HepG2 (cell line): Measurements from ENCODE around the gene CD28. TPM values are rescaled to one million over a fixed set of nuclear protein-coding genes. Genes with fewer than 3 reads are reported as not detected.

Experiments
- ATAC-seq: fragments of 200-7000 bp; cut with Tn5 transposase; 3 replicates; pipeline ENCODE4 v1.9.1; 2020; ENCODE audit warnings: mild to moderate bottlenecking, moderate library complexity
- BruUV-seq: library from RNA; stranded (reverse); fragments of 400-500 nt; replicated peaks from 2 replicates; lab custom pipeline; 2021; lab: Mats Ljungman, UMichigan
- CTCF ChIA-PET: fragments of 300-600 bp; formaldehyde crosslinking; extraction: SDS; loops from one replicate; lab custom pipeline; 2021; ENCODE audit warnings: low total read pairs, inconsistent platforms, low intra/inter-chr PET ratio; lab: Yijun Ruan, JAX
- POLR2A ChIA-PET: fragments of 350-600 bp; sonication (Branson Sonifier 250); formaldehyde crosslinking; loops from one replicate; lab custom pipeline; 2020; ENCODE audit warnings: antibody characterized with exemption, inconsistent platforms; lab: Yijun Ruan, JAX
- DNase-seq: peaks from one replicate; pipeline ENCODE4 v3.0.0-alpha.2; 2015; ENCODE audit warnings: low spot score
- FAIRE-seq: peaks from 3 replicates; lab custom pipeline; 2011; peaks lifted over from hg19 to GRCh38; lab: Jason Lieb, UNC
- H2AFZ ChIP-seq: one replicate; pipeline ENCODE4 v1.6.1; 2011; ENCODE audit warnings: low read length, inconsistent platforms
- H3K27ac ChIP-seq: fragments of 300-600 bp; 3 replicates; pipeline ENCODE4 v1.8.0; 2011; ENCODE audit warnings: mixed run types, mild to moderate bottlenecking, mixed read lengths, low read length, inconsistent platforms; ENCODE audit not compliant: insufficient read depth; ENCODE audit errors: extremely low read length
- H3K27me3 ChIP-seq, 2 experiments: fragments of 200-600 bp in 1 of 2; 2 replicates in 1 of 2; 3 replicates in 1 of 2; pipeline versions ENCODE4 v1.6.0 to v1.8.0; 2011; ENCODE audit warnings: low read length in 2 of 2, mild to moderate bottlenecking in 2 of 2, moderate library complexity in 2 of 2, inconsistent platforms in 1 of 2; ENCODE audit not compliant: insufficient read depth in 2 of 2, control insufficient read depth in 1 of 2
- H3K36me3 ChIP-seq, 2 experiments: fragments of 200-600 bp in 1 of 2; replicated peaks in 1 of 2; 2 replicates in 1 of 2; 3 replicates in 1 of 2; pipeline versions ENCODE4 v1.5.1 to v1.8.0; 2011; ENCODE audit warnings: low read length in 2 of 2, inconsistent platforms in 1 of 2; ENCODE audit not compliant: insufficient read depth in 2 of 2, control insufficient read depth in 1 of 2
- H3K4me1 ChIP-seq: 2 replicates; pipeline ENCODE4 v1.5.1; 2012; ENCODE audit warnings: low read length, inconsistent platforms; ENCODE audit not compliant: insufficient read depth
- H3K4me2 ChIP-seq: 2 replicates; pipeline ENCODE4 v1.6.0; 2011; ENCODE audit warnings: low read depth, low read length, inconsistent platforms
- H3K4me3 ChIP-seq, 3 experiments: fragments of 200-600 bp in 1 of 3; sonication (generic), shearing (Covaris generic) in 1 of 3; replicated peaks in 1 of 3; 2 replicates each; pipeline ENCODE4 v1.5.1; 2011 to 2016; ENCODE audit warnings: low read length in 3 of 3, inconsistent platforms in 2 of 3, low read depth in 2 of 3, mild to moderate bottlenecking in 2 of 3, control low read depth in 1 of 3, mixed read lengths in 1 of 3; ENCODE audit not compliant: insufficient read depth in 1 of 3
- H3K79me2 ChIP-seq: one replicate; pipeline ENCODE4 v1.6.1; 2011; ENCODE audit warnings: low read length, inconsistent platforms; ENCODE audit not compliant: insufficient read depth
- H3K9ac ChIP-seq: 2 replicates; pipeline ENCODE4 v1.6.0; 2011; ENCODE audit warnings: mild to moderate bottlenecking, low read depth, low read length, inconsistent platforms; ENCODE audit not compliant: insufficient read depth
- H3K9me3 ChIP-seq: 2 replicates; pipeline ENCODE4 v1.5.1; 2012; ENCODE audit warnings: mild to moderate bottlenecking, low read length
- H4K20me1 ChIP-seq: 2 replicates; pipeline ENCODE4 v1.6.0; 2011; ENCODE audit warnings: inconsistent platforms, mild to moderate bottlenecking, low read length, moderate library complexity; ENCODE audit not compliant: insufficient read depth
- ATF1 ChIP-seq: IDR thresholded peaks from 2 replicates; pipeline ENCODE4 v1.6.1; 2016; ENCODE audit warnings: mild to moderate bottlenecking, control low read depth
- BCL6 ChIP-seq: IDR thresholded peaks from 2 replicates; pipeline ENCODE4 v1.6.1; 2016; ENCODE audit warnings: missing genetic modification reagents, missing compliant biosample characterization
- EP300 ChIP-seq, 3 experiments: sonication (generic) in 1 of 3; formaldehyde crosslinking in 1 of 3; IDR thresholded peaks; 2 replicates each; pipeline versions ENCODE4 v1.5.1 to v1.6.1; 2011 to 2020; ENCODE audit warnings: low read depth in 2 of 3, low read length in 2 of 3, borderline replicate concordance in 1 of 3, improper control_type of control experiment in 1 of 3, mild to moderate bottlenecking in 1 of 3, missing genetic modification reagents in 1 of 3, moderate library complexity in 1 of 3
- GABPB1 ChIP-seq: IDR thresholded peaks from 2 replicates; pipeline ENCODE4 v1.6.1; 2016; ENCODE audit warnings: mild to moderate bottlenecking, missing genetic modification reagents, moderate library complexity, missing compliant biosample characterization
- IKZF1 ChIP-seq: fragments of 450-650 bp; IDR thresholded peaks from 2 replicates; pipeline ENCODE4 v1.7.1; 2016
- JUND ChIP-seq: sonication (generic); formaldehyde crosslinking; IDR thresholded peaks from 2 replicates; pipeline ENCODE4 v1.8.0; 2022; ENCODE audit warnings: mild to moderate bottlenecking, missing genetic modification reagents
- KLF16 ChIP-seq, 2 experiments: sonication (generic) in 1 of 2; formaldehyde crosslinking in 1 of 2; IDR thresholded peaks; 2 replicates each; pipeline versions ENCODE4 v1.6.1 to v1.8.0; 2016 to 2023; ENCODE audit warnings: missing genetic modification reagents in 2 of 2, missing compliant biosample characterization in 1 of 2
- KLF9 ChIP-seq: IDR thresholded peaks from 2 replicates; pipeline ENCODE4 v1.6.1; 2016; ENCODE audit warnings: low read depth
- NFIC ChIP-seq: IDR thresholded peaks from 2 replicates; pipeline ENCODE4 v1.6.1; 2012; ENCODE audit warnings: mild to moderate bottlenecking, low read length, inconsistent platforms
- NR2F6 ChIP-seq, 2 experiments: IDR thresholded peaks; 2 replicates each; pipeline ENCODE4 v1.6.1; 2016; ENCODE audit warnings: antibody characterized with exemption in 1 of 2, mild to moderate bottlenecking in 1 of 2
- SOX5 ChIP-seq: IDR thresholded peaks from 2 replicates; pipeline ENCODE4 v1.6.1; 2016; ENCODE audit warnings: borderline replicate concordance
- SRF ChIP-seq: IDR thresholded peaks from 2 replicates; pipeline ENCODE4 v1.6.1; 2011; ENCODE audit warnings: mild to moderate bottlenecking, low read depth, low read length, moderate library complexity
- ZNF292 ChIP-seq: sonication (generic); formaldehyde crosslinking; IDR thresholded peaks from 2 replicates; pipeline ENCODE4 v1.8.1; 2022; ENCODE audit warnings: mild to moderate bottlenecking, low read depth, missing genetic modification reagents, borderline replicate concordance
- ZNF326 ChIP-seq: sonication (generic); formaldehyde crosslinking; IDR thresholded peaks from 2 replicates; pipeline ENCODE4 v1.4.0; 2020; ENCODE audit warnings: missing genetic modification reagents, borderline replicate concordance
- ZNF530 ChIP-seq: sonication (generic); formaldehyde crosslinking; IDR thresholded peaks from 2 replicates; pipeline ENCODE4 v1.5.0; 2020; ENCODE audit warnings: low read depth, mild to moderate bottlenecking, missing genetic modification reagents
- ZNF652 ChIP-seq: IDR thresholded peaks from 2 replicates; pipeline ENCODE4 v1.6.1; 2016; ENCODE audit warnings: low read depth, borderline replicate concordance
- ZNF660 ChIP-seq: sonication (generic); formaldehyde crosslinking; IDR thresholded peaks from 2 replicates; pipeline ENCODE4 v1.5.1; 2020; ENCODE audit warnings: mild to moderate bottlenecking, low read depth, missing genetic modification reagents, borderline replicate concordance
- in situ Hi-C: cut with HindIII; loops from 2 replicates; pipeline ENCODE4 v1.10.0; 2017; ENCODE audit warnings: low pct_unique_long_range_greater_than_20kb; ENCODE audit not compliant: extremely low pct_ligation_motif_present
- intact Hi-C: fragments of 100-400 bp; cut with micrococcal nuclease; formaldehyde crosslinking; loops from one replicate; pipeline ENCODE4 v1.10.0; 2022; ENCODE audit not compliant: unreplicated experiment
- polyA plus RNA-seq, 8 experiments: library from polyadenylated mRNA; depleted of rRNA in 3 of 8; stranded (reverse) in 7 of 8; unstranded in 1 of 8; fragments of >200 nt; fragmentation: Illumina TruSeq in 4 of 8; extraction: Trizol in 4 of 8; gene quantifications; 2 replicates each; pipeline versions ENCODE4 v1.2.1 to v1.2.3, GENCODE V29; 2011 to 2016; ENCODE audit warnings: low read depth in 4 of 8, missing spikeins in 1 of 8, mixed read lengths in 1 of 8; ENCODE audit not compliant: insufficient read depth in 1 of 8
- total RNA-seq, 5 experiments: library from RNA; depleted of rRNA; stranded (reverse); fragments of >200 nt; fragmentation: Illumina TruSeq; extraction: Trizol; gene quantifications; 2 replicates each; pipeline ENCODE4 v1.2.3, GENCODE V29; 2016; ENCODE audit warnings: low read depth in 1 of 5
- TF ChIP-seq, protein P1 (sequence below): IDR thresholded peaks from 2 replicates; pipeline ENCODE4 v1.6.1; 2012; ENCODE audit warnings: low read depth, low read length, improper control_type of control experiment
- TF ChIP-seq, protein P2 (sequence below): sonication (generic); formaldehyde crosslinking; IDR thresholded peaks from 2 replicates; pipeline ENCODE4 v1.4.0; 2020; ENCODE audit warnings: missing genetic modification reagents, mild to moderate bottlenecking, borderline replicate concordance
- TF ChIP-seq, protein P3 (sequence below): sonication (generic); formaldehyde crosslinking; IDR thresholded peaks from 2 replicates; pipeline ENCODE4 v1.4.0; 2020; ENCODE audit warnings: missing genetic modification reagents, borderline replicate concordance
- TF ChIP-seq, protein P4 (sequence below): sonication (generic); formaldehyde crosslinking; IDR thresholded peaks from 2 replicates; pipeline ENCODE4 v1.8.1; 2023; ENCODE audit warnings: missing genetic modification reagents, inconsistent platforms, borderline replicate concordance

Gene CD28
- total and polyA plus RNA-seq, 2 of the 13 experiments (the other 11 are each of a cell fraction or from before 2014, with no cell fraction given), result not detected

DNA sequence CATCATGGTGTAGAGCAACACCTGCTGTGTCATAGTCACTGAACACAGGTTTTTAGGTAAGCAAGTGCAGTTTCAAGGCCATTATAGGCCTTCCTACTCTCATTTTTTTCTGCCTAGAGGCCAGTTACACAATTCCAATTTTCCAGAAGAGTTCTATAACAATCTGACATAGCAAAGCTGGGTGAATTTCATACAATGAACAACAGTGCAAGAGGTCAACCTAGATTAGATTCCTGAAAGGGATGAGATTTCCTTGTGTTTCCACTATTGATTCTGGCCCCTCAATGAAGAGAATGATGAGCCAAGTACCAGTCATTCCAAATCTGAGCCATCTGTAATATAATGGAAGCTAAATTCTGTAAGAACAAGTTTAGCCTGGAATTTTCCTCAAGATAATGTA, 15.3 kb upstream of the CD28 start:
- FAIRE-seq (no peak), DNase-seq (peak; percentile 56), ATAC-seq (peak; percentile 24)
- no peak overlapping the region for H3K27ac ChIP-seq
- H4K20me1 ChIP-seq, result no peaks in the 10 kb centered on the region
- in situ Hi-C loops (no loop called here), intact Hi-C loops (loop anchor here (5.0 kb wide), 1 partner anchor 121 kb away; no protein-coding TSS in a partner anchor)
- no peaks in the 10 kb centered on the region for H3K79me2 ChIP-seq
- no TSS peak for BruUV-seq
- H3K9me3 ChIP-seq, result no peaks in the 10 kb centered on the region
- no peak overlapping the region for H3K9ac ChIP-seq
- H3K36me3 ChIP-seq, result no peaks in the 10 kb centered on the region
- CTCF ChIA-PET, result no interaction called here
- no peak overlapping the region for H2AFZ ChIP-seq
- peaks cover 74% of the 10 kb centered on the region for H3K4me1 ChIP-seq
- no peak overlapping the region for H3K4me3 ChIP-seq
- H3K4me2 ChIP-seq, result no peak overlapping the region; the same call in 1 of the 2 replicates
- POLR2A ChIA-PET, result interaction anchor here (1.4 kb wide), 1 partner anchor 93 kb away, joined by 4 read pairs; no protein-coding TSS in a partner anchor
- no peaks in the 10 kb centered on the region for H3K27me3 ChIP-seq
- TF ChIP-seq ZNF652, result no peak
- no peak for TF ChIP-seq KLF9 (CRISPR knock-in tag)
- TF ChIP-seq ZNF530, result no peak
- TF ChIP-seq, protein P1, sequence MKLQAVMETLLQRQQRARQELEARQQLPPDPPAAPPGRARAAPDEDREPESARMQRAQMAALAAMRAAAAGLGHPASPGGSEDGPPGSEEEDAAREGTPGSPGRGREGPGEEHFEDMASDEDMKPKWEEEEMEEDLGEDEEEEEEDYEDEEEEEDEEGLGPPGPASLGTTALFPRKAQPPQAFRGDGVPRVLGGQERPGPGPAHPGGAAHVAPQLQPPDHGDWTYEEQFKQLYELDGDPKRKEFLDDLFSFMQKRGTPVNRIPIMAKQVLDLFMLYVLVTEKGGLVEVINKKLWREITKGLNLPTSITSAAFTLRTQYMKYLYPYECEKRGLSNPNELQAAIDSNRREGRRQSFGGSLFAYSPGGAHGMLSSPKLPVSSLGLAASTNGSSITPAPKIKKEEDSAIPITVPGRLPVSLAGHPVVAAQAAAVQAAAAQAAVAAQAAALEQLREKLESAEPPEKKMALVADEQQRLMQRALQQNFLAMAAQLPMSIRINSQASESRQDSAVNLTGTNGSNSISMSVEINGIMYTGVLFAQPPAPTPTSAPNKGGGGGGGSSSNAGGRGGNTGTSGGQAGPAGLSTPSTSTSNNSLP, result 0 out of 2 replicates have a peak, but pooled peaks have one; percentile 9
- TF ChIP-seq ZNF660, result no peak
- no peak for TF ChIP-seq SRF
- TF ChIP-seq IKZF1, result no peak
- TF ChIP-seq, protein P2, sequence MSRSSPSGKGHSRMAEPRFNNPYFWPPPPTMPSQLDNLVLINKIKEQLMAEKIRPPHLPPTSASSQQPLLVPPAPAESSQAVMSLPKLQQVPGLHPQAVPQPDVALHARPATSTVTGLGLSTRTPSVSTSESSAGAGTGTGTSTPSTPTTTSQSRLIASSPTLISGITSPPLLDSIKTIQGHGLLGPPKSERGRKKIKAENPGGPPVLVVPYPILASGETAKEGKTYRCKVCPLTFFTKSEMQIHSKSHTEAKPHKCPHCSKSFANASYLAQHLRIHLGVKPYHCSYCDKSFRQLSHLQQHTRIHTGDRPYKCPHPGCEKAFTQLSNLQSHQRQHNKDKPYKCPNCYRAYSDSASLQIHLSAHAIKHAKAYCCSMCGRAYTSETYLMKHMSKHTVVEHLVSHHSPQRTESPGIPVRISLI (CRISPR knock-in tag), result peak; percentile 30; the same call in 1 of the 2 replicates
- no peak for TF ChIP-seq ZNF292 (CRISPR knock-in tag)
- TF ChIP-seq ATF1 (CRISPR knock-in tag), result no peak
- TF ChIP-seq, protein P3, sequence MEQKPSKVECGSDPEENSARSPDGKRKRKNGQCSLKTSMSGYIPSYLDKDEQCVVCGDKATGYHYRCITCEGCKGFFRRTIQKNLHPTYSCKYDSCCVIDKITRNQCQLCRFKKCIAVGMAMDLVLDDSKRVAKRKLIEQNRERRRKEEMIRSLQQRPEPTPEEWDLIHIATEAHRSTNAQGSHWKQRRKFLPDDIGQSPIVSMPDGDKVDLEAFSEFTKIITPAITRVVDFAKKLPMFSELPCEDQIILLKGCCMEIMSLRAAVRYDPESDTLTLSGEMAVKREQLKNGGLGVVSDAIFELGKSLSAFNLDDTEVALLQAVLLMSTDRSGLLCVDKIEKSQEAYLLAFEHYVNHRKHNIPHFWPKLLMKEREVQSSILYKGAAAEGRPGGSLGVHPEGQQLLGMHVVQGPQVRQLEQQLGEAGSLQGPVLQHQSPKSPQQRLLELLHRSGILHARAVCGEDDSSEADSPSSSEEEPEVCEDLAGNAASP, result no peak
- TF ChIP-seq EP300 (IDR thresholded peaks at IDR 0.05; ENCODE audit: low read depth in 2 of 2, low read length in 2 of 2), result peak in 1 of 2 experiments; percentile 20; a peak in 1 of 4 replicates
- no peak for TF ChIP-seq EP300 (CRISPR knock-in tag; IDR thresholded peaks at IDR 0.05; ENCODE audit: borderline replicate concordance)
- TF ChIP-seq GABPB1 (CRISPR knock-in tag), result no peak
- TF ChIP-seq, protein P4, sequence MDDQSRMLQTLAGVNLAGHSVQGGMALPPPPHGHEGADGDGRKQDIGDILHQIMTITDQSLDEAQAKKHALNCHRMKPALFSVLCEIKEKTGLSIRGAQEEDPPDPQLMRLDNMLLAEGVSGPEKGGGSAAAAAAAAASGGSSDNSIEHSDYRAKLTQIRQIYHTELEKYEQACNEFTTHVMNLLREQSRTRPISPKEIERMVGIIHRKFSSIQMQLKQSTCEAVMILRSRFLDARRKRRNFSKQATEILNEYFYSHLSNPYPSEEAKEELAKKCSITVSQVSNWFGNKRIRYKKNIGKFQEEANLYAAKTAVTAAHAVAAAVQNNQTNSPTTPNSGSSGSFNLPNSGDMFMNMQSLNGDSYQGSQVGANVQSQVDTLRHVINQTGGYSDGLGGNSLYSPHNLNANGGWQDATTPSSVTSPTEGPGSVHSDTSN (CRISPR knock-in tag), result no peak
- TF ChIP-seq ZNF326 (CRISPR knock-in tag), result no peak
- no peak for TF ChIP-seq NR2F6 (IDR thresholded peaks at IDR 0.05)
- 0 out of 2 replicates have a peak, but pooled peaks have one; percentile 19 for TF ChIP-seq NR2F6 (CRISPR knock-in tag; IDR thresholded peaks at IDR 0.05)
- no peak for TF ChIP-seq NFIC
- no peak for TF ChIP-seq KLF16 (CRISPR knock-in tag; IDR thresholded peaks at IDR 0.05)
- no peak for TF ChIP-seq JUND
- TF ChIP-seq BCL6 (CRISPR knock-in tag), result peak; percentile 23; the same call in 1 of the 2 replicates
- 0 out of 2 replicates have a peak, but pooled peaks have one; percentile 26 for TF ChIP-seq SOX5 (CRISPR knock-in tag)
